ENCODE results near the gene COL15A1. TPM values are rescaled to one million over a fixed set of nuclear protein-coding genes. Genes with fewer than 3 reads are reported as not detected.
"Not testable (repeated sequence)": the region's sequence is repeated elsewhere in the genome, so short reads cannot be mapped to it uniquely, and the experiment has no call there.

Gene COL15A1
- polyA plus RNA-seq, 4 donors: 0.22 to 12.5 (median 2.5) TPM

DNA sequence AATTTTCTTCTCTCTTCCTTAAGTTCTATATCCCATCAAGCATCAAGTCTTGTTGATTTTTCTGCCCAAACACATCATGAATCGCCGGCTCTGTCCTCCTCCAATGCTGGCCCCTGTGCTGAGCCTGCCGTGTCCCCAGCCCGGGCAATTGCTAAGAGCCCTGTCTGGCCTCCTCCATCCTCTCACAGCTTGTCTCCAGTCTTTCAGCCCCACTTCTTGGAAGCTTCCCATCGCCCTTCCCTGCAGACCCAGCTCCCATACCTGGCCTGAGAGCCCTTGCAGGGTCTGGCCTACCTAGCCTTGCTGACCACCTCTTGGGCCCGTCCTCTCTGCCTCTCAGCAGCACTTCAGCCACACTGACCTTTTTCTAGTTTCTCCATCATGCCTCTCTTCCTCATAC is 61.9 kb downstream of the COL15A1 start:
- no peak overlapping the region for H3K4me3 ChIP-seq (ENCODE audit: low read depth in 1 of 3, low read length in 3 of 3)
- FAIRE-seq (no peak), DNase-seq (no peak)
- H3K27ac ChIP-seq (ENCODE audit: low read depth in 1 of 3, low read length in 2 of 3): no peak overlapping the region
- no peaks in the 10 kb centered on the region for H3K27me3 ChIP-seq (ENCODE audit: control insufficient read depth in 3 of 3, insufficient read depth in 3 of 3, low read length in 3 of 3)
- H3K9me3 ChIP-seq (ENCODE audit: control insufficient read depth in 2 of 2, insufficient read depth in 1 of 2, low read depth in 1 of 2, low read length in 1 of 2): peaks cover 0 to 9% of the 10 kb centered on the region in 2 donors
- WGBS, 3 donors: 92 to 94% (median 93%) methylated on average over 6 of the region's 6 CpGs
- H3K36me3 ChIP-seq (ENCODE audit: control insufficient read depth in 3 of 3, insufficient read depth in 2 of 3, low read depth in 1 of 3, low read length in 3 of 3): peaks cover 0 to 3% (median 0%) of the 10 kb centered on the region in 3 donors
- H3K4me1 ChIP-seq (ENCODE audit: control insufficient read depth in 3 of 3, insufficient read depth in 2 of 3, low read depth in 1 of 3, low read length in 2 of 3): no peaks in the 10 kb centered on the region

DNA sequence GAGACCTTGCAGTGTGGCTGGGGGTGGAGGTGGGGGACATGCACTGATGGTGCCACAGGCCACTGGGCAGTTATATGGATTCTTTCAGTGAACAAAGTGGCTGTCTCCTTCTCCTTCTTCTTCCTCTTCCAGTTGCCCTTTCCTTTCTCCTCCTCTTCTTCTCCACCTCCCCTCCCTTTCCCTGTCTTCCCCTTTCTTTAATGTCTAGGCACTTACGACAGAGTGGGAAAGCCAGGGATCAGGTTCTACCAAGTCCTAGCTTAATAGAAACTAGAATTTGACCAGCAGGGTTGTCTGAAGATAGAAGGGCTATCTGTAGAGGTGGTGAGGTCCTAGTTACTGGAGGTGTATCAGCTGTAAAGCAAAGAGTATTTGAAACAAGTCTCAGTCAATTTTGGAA is 62.8 kb downstream of the COL15A1 start:
- Histone ChIP-seq H3K4me1 (ENCODE audit: control insufficient read depth in 3 of 3, insufficient read depth in 2 of 3, low read depth in 1 of 3, low read length in 2 of 3) (no peaks in the 10 kb centered on the region), H3K36me3 (ENCODE audit: control insufficient read depth in 3 of 3, insufficient read depth in 2 of 3, low read depth in 1 of 3, low read length in 3 of 3) (peaks cover 0 to 3% (median 0%) of the 10 kb centered on the region in 3 donors), H3K9me3 (ENCODE audit: control insufficient read depth in 2 of 2, insufficient read depth in 1 of 2, low read depth in 1 of 2, low read length in 1 of 2) (peaks cover 0 to 10% of the 10 kb centered on the region in 2 donors), H3K4me3 (ENCODE audit: low read depth in 1 of 3, low read length in 3 of 3) (no peak overlapping the region), H3K27me3 (ENCODE audit: control insufficient read depth in 3 of 3, insufficient read depth in 3 of 3, low read length in 3 of 3) (no peaks in the 10 kb centered on the region), H3K27ac (ENCODE audit: low read depth in 1 of 3, low read length in 2 of 3) (no peak overlapping the region)
- WGBS, 3 donors: 83 to 90% (median 89%) methylated on average over 1 of the region's 1 CpG
- DNase-seq (no peak), FAIRE-seq (no peak)

DNA sequence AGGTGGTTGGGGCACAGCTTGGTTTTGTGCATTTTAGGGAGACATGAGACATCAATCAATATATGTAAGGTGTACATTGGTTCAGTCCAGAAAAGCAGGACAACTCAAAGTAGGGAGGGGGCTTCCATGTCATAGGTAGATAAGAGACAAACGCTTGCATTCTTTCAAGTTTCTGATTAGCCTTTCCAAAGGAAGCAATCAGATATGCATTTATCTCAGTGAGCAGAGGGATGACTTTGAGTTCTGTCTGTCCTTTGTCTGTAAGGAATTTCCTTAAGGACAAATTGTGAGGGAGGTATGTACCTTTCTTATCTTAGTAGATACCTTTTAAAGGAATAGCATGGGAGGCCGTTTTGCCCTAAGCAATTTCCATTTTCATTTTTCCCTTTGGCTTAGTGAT is 63.3 kb downstream of the COL15A1 start:
- FAIRE-seq (no peak), DNase-seq (no peak)
- Histone ChIP-seq H3K4me1 (ENCODE audit: control insufficient read depth in 3 of 3, insufficient read depth in 2 of 3, low read depth in 1 of 3, low read length in 2 of 3) (no peaks in the 10 kb centered on the region), H3K27ac (ENCODE audit: low read depth in 1 of 3, low read length in 2 of 3) (no peak overlapping the region), H3K9me3 (ENCODE audit: control insufficient read depth in 2 of 2, insufficient read depth in 1 of 2, low read depth in 1 of 2, low read length in 1 of 2) (peaks cover 0 to 10% of the 10 kb centered on the region in 2 donors), H3K27me3 (ENCODE audit: control insufficient read depth in 3 of 3, insufficient read depth in 3 of 3, low read length in 3 of 3) (no peaks in the 10 kb centered on the region), H3K4me3 (ENCODE audit: low read depth in 1 of 3, low read length in 3 of 3) (no peak overlapping the region), H3K36me3 (ENCODE audit: control insufficient read depth in 3 of 3, insufficient read depth in 2 of 3, low read depth in 1 of 3, low read length in 3 of 3) (peaks cover 0 to 3% (median 0%) of the 10 kb centered on the region in 3 donors)
- WGBS, 3 donors: 41 to 78% (median 50%) methylated on average over 2 of the region's 2 CpGs

DNA sequence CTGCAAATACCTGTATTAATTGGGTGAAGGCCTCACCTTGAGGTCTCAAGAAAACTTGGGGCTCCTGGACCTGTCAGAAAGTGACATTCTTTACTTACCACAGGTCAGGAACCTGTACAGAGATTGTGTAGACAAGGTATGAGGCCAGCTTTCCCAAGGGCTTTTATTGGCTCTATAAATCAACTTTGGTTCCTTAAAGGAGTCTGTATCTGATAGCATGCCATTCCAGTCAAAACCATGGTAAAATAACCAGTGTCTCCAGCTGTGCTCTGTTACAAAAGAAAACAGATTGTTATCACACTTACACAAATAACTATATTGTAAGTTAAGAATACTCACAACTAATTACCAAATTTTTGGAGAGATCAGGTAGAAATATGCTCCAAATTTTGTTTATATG is 64.5 kb downstream of the COL15A1 start:
- Histone ChIP-seq H3K27ac (ENCODE audit: low read depth in 1 of 3, low read length in 2 of 3) (no peak overlapping the region), H3K9me3 (ENCODE audit: control insufficient read depth in 2 of 2, insufficient read depth in 1 of 2, low read depth in 1 of 2, low read length in 1 of 2) (peaks cover 0 to 12% of the 10 kb centered on the region in 2 donors), H3K36me3 (ENCODE audit: control insufficient read depth in 3 of 3, insufficient read depth in 2 of 3, low read depth in 1 of 3, low read length in 3 of 3) (peaks cover 0 to 3% (median 0%) of the 10 kb centered on the region in 3 donors), H3K27me3 (ENCODE audit: control insufficient read depth in 3 of 3, insufficient read depth in 3 of 3, low read length in 3 of 3) (no peaks in the 10 kb centered on the region), H3K4me1 (ENCODE audit: control insufficient read depth in 3 of 3, insufficient read depth in 2 of 3, low read depth in 1 of 3, low read length in 2 of 3) (no peaks in the 10 kb centered on the region), H3K4me3 (ENCODE audit: low read depth in 1 of 3, low read length in 3 of 3) (no peak overlapping the region)
- FAIRE-seq: no peak
- no peak for DNase-seq

DNA sequence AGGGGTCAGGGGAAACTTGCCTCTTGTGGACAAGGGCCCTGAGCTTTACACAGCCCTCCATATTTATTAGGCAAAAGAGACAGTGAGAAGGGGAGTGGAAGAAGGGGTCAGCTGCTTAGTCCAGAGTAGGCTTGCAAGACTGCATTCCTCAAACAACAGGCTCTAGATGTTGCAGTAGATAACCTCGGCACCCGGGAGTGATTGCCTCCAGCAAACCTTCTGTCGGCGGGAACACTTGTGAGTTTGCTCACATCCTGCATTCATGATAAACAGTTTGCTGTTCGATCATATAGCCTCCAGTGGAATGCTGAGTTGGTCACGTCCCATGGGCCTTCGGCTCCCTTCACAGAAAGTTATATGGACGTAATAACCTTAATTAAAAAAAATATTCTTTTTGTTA is 66.7 kb downstream of the COL15A1 start:
- H3K27ac ChIP-seq (ENCODE audit: low read depth in 1 of 3, low read length in 2 of 3); H3K36me3 ChIP-seq (ENCODE audit: control insufficient read depth in 3 of 3, insufficient read depth in 2 of 3, low read depth in 1 of 3, low read length in 3 of 3); FAIRE-seq; DNase-seq; H3K4me1 ChIP-seq (ENCODE audit: control insufficient read depth in 3 of 3, insufficient read depth in 2 of 3, low read depth in 1 of 3, low read length in 2 of 3); H3K4me3 ChIP-seq (ENCODE audit: low read depth in 1 of 3, low read length in 3 of 3); H3K27me3 ChIP-seq (ENCODE audit: control insufficient read depth in 3 of 3, insufficient read depth in 3 of 3, low read length in 3 of 3): not testable (repeated sequence)
- peaks cover 0 to 13% of the 10 kb centered on the region in 2 donors for H3K9me3 ChIP-seq (ENCODE audit: control insufficient read depth in 2 of 2, insufficient read depth in 1 of 2, low read depth in 1 of 2, low read length in 1 of 2)
- 75 to 90% (median 86%) methylated on average over 8 of the region's 8 CpGs for WGBS, 3 donors

DNA sequence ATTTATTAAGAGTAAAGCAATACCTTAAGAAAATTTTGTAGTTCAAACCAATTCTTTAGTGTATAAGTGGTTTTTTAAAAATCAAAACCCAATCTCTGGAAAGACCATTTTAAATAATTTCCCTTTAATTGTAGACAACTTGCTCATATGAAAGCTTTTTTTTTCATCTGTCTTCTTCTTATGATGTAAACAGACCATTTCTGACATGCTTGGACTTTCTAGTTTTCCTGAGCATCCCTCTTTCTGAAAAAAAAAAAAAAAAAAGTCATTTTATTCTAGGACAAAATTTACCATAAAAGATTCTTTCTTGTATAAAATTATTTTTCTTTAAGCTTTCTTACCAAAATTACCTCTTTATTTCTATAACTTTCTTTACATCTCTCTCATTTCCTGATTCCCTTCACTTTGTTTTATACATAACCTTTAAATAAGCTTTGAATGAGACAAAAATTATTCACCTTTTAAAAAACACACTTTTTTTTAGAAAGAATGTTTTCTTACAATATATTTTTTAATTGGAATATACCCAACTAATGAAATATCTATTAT is 67.5 kb downstream of the COL15A1 start:
- H3K27me3 ChIP-seq (ENCODE audit: control insufficient read depth in 3 of 3, insufficient read depth in 3 of 3, low read length in 3 of 3): no peaks in the 10 kb centered on the region
- FAIRE-seq: peak; percentile 68

DNA sequence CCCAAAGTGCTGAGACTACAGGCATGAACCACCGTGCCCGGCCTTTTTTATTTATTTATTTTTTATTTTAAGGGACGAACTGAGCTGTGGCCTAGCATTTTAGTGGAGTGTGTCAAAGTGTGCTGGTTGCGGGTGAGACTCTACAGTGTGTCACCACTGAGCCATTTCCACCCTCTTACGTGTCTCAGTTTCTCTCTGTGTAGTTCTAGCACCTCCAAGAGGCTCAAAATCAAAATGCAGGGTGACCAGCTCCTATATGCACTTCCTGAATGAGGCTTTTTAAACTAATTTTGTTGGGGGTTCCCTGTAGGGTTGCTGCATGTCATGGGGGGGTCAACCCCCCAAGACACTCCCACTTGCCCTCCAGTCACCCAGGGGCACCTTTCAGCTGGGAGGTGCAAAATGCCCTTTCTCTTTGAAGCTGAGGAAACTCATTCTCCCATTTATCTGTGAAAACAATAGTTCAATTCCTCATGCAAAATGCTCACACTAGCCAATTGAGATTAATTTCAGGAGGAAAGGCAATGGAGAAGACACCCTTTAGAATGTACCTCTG is 69.3 kb downstream of the COL15A1 start:
- DNase-seq (no peak), FAIRE-seq (no peak)
- WGBS, 3 donors: 77 to 79% (median 78%) methylated on average over 5 of the region's 5 CpGs
- H3K4me3 ChIP-seq (ENCODE audit: low read depth in 1 of 3, low read length in 3 of 3): no peak overlapping the region
- H3K36me3 ChIP-seq (ENCODE audit: control insufficient read depth in 3 of 3, insufficient read depth in 2 of 3, low read depth in 1 of 3, low read length in 3 of 3): no peaks in the 10 kb centered on the region
- no peaks in the 10 kb centered on the region for H3K4me1 ChIP-seq (ENCODE audit: control insufficient read depth in 3 of 3, insufficient read depth in 2 of 3, low read depth in 1 of 3, low read length in 2 of 3)
- H3K27ac ChIP-seq (ENCODE audit: low read depth in 1 of 3, low read length in 2 of 3): no peak overlapping the region
- peaks cover 0 to 13% of the 10 kb centered on the region in 2 donors for H3K9me3 ChIP-seq (ENCODE audit: control insufficient read depth in 2 of 2, insufficient read depth in 1 of 2, low read depth in 1 of 2, low read length in 1 of 2)
- no peaks in the 10 kb centered on the region for H3K27me3 ChIP-seq (ENCODE audit: control insufficient read depth in 3 of 3, insufficient read depth in 3 of 3, low read length in 3 of 3)

More for the DNA sequence above, 67.5 kb downstream of the COL15A1 start:
- Histone ChIP-seq H3K27ac (ENCODE audit: low read depth in 1 of 3, low read length in 2 of 3) (no peak overlapping the region), H3K36me3 (ENCODE audit: control insufficient read depth in 3 of 3, insufficient read depth in 2 of 3, low read depth in 1 of 3, low read length in 3 of 3) (no peaks in the 10 kb centered on the region), H3K9me3 (ENCODE audit: control insufficient read depth in 2 of 2, insufficient read depth in 1 of 2, low read depth in 1 of 2, low read length in 1 of 2) (peaks cover 0 to 13% of the 10 kb centered on the region in 2 donors), H3K4me3 (ENCODE audit: low read depth in 1 of 3, low read length in 3 of 3) (no peak overlapping the region), H3K4me1 (ENCODE audit: control insufficient read depth in 3 of 3, insufficient read depth in 2 of 3, low read depth in 1 of 3, low read length in 2 of 3) (no peaks in the 10 kb centered on the region)
- no peak for DNase-seq

DNA sequence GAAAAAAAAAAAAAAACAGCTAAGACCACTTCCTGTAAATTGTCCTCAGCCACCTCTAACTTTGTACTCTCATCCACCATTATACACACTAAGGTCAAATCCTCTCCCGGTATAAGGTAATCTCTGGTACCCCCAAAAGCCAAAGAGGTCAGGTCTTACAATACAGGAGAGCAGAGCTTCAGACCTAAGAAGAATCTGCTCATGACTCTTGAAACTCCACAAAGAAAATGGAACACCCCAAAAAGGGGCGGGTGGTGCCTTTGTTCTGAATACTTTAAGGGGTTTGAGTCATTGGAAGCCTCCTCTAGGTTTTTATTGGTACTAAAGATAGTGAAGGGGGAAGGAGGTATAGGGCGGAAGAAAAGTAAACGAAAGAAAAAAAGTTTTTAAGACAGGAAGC is 69.8 kb downstream of the COL15A1 start:
- Histone ChIP-seq H3K27ac (ENCODE audit: low read depth in 1 of 3, low read length in 2 of 3) (peak overlapping the region in 1 of 3 donors; percentile 70), H3K27me3 (ENCODE audit: control insufficient read depth in 3 of 3, insufficient read depth in 3 of 3, low read length in 3 of 3) (no peaks in the 10 kb centered on the region), H3K4me3 (ENCODE audit: low read depth in 1 of 3, low read length in 3 of 3) (no peak overlapping the region), H3K9me3 (ENCODE audit: control insufficient read depth in 2 of 2, insufficient read depth in 1 of 2, low read depth in 1 of 2, low read length in 1 of 2) (peaks cover 0 to 13% of the 10 kb centered on the region in 2 donors), H3K36me3 (ENCODE audit: control insufficient read depth in 3 of 3, insufficient read depth in 2 of 3, low read depth in 1 of 3, low read length in 3 of 3) (no peaks in the 10 kb centered on the region), H3K4me1 (ENCODE audit: control insufficient read depth in 3 of 3, insufficient read depth in 2 of 3, low read depth in 1 of 3, low read length in 2 of 3) (no peaks in the 10 kb centered on the region)
- WGBS, 3 donors: 35 to 52% (median 35%) methylated on average over 4 of the region's 4 CpGs
- no peak for FAIRE-seq
- peak in 1 of 2 donors; percentile 10 for DNase-seq

DNA sequence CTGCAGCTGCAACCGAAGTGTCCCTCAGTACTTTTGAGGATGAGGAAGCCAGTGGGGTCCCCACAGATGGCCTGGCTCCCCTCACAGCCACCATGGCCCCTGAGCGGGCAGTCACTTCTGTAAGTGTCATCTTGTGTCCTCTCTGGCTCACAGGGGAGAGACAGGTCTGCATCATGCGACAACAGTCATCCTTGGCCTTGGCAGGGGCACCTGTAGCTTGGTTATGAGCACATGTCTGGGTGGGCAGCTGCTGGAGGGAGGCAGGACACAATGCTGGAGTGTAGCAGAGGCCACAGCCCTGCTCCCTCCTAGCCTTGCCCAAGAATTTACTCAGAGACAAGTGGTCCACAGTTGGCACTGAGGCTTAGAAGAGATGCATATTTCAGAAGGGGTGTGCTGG is 71.7 kb downstream of the COL15A1 start:
- WGBS, 3 donors: 81 to 95% (median 90%) methylated on average over 3 of the region's 3 CpGs
- FAIRE-seq: no peak

More for the DNA sequence above, 71.7 kb downstream of the COL15A1 start:
- Histone ChIP-seq H3K9me3 (ENCODE audit: control insufficient read depth in 2 of 2, insufficient read depth in 1 of 2, low read depth in 1 of 2, low read length in 1 of 2) (peaks cover 0 to 6% of the 10 kb centered on the region in 2 donors), H3K4me3 (ENCODE audit: low read depth in 1 of 3, low read length in 3 of 3) (no peak overlapping the region), H3K36me3 (ENCODE audit: control insufficient read depth in 3 of 3, insufficient read depth in 2 of 3, low read depth in 1 of 3, low read length in 3 of 3) (no peaks in the 10 kb centered on the region), H3K4me1 (ENCODE audit: control insufficient read depth in 3 of 3, insufficient read depth in 2 of 3, low read depth in 1 of 3, low read length in 2 of 3) (no peaks in the 10 kb centered on the region), H3K27ac (ENCODE audit: low read depth in 1 of 3, low read length in 2 of 3) (no peak overlapping the region), H3K27me3 (ENCODE audit: control insufficient read depth in 3 of 3, insufficient read depth in 3 of 3, low read length in 3 of 3) (no peaks in the 10 kb centered on the region)
- DNase-seq: no peak

Data from small intestine (tissue), 7 donors.